ENCODE measurements around the gene SH3BP1. TPM values are rescaled to one million over a fixed set of nuclear protein-coding genes. Genes with fewer than 3 reads are reported as not detected.

SH3BP1 gene
- total RNA-seq, 1 experiment from 2014 or later, result 39.4 TPM

DNA sequence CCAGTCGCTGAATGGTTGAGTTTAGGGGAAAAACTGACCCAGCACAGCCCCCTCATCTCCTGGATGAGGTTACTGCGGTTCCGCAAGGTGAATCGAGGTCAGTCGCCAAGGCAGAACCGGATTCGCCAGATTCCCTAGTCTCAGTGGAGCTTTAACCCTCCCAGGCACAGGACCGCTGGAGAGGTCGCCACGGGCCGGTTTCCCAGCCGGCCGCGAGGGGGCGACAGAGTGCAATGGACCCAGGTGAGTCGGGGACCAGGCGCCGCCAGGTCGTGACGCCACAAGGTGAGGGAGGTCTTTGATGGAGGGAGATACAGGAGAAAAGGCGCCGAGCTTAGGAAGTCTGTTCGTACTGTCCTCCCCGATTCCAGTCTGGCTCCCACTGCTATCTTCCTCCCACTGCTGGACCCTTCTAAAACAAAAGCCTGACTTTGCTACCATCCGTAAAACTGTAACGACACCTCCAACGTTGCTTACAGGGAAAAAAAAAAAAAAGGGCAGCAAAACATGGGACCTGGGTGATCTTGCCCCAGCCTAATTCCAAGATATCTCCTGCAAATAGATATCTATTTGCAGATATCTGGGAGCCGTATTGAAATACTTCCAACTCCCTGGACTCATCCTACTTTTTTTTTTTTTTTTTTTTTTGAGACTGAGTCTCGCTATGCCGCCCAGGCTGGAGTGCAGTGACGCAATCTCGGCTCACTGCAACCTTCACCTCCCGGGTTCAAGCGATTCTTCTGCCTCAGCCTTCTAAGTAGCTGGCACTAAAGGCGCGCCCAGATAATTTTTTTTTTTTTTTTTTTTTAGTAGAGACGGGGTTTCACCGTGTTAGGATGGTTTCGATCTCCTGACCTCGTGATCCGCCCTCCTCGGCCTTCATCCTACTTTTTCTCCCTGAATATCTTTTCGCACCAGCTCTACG lies 32.2 kb upstream of the SH3BP1 start:
- peaks cover 23% of the 10 kb centered on the region for H3K4me1 Mint-ChIP-seq
- TF ChIP-seq PRRX2 (CRISPR knock-in tag; IDR thresholded peaks at IDR 0.05) (no peak), SP1 (CRISPR knock-in tag; conservative IDR thresholded peaks at IDR 0.05) (peak; percentile 69), CTCF (IDR thresholded peaks at IDR 0.05) (peak; percentile 97), MAX (CRISPR knock-in tag; IDR thresholded peaks at IDR 0.05) (peak; percentile 76), FOXP1 (CRISPR knock-in tag; IDR thresholded peaks at IDR 0.05; ENCODE audit: borderline replicate concordance) (peak; percentile 17; the same call in 1 of the 2 replicates), HMGA2 (CRISPR knock-in tag; IDR thresholded peaks at IDR 0.05) (no peak), ETV6 (CRISPR knock-in tag; IDR thresholded peaks at IDR 0.05) (peak; percentile 35; the same call in 1 of the 2 replicates), FOXK1 (CRISPR knock-in tag; IDR thresholded peaks at IDR 0.05) (peak; percentile 65; the same call in 1 of the 2 replicates), ZBTB21 (CRISPR knock-in tag; IDR thresholded peaks at IDR 0.05; ENCODE audit: borderline replicate concordance) (peak; percentile 80; the same call in 1 of the 2 replicates), NFE2L1 (CRISPR knock-in tag; IDR thresholded peaks at IDR 0.05) (peak; percentile 33; the same call in 1 of the 2 replicates)
- TF ChIP-seq, protein P1, sequence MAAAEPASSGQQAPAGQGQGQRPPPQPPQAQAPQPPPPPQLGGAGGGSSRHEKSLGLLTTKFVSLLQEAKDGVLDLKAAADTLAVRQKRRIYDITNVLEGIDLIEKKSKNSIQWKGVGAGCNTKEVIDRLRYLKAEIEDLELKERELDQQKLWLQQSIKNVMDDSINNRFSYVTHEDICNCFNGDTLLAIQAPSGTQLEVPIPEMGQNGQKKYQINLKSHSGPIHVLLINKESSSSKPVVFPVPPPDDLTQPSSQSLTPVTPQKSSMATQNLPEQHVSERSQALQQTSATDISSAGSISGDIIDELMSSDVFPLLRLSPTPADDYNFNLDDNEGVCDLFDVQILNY (CRISPR knock-in tag; IDR thresholded peaks at IDR 0.05), result peak; percentile 47; the same call in 1 of the 2 replicates
- no peaks in the 10 kb centered on the region for H3K27me3 Mint-ChIP-seq (ENCODE audit: low read depth)
- CTCF ChIA-PET, result interaction anchor here (0.5 to 4.6 kb wide), 70 partner anchors 8 to 1076 kb away, joined by 3 to 99 read pairs (median 5); partner anchors contain the start of genes ANKRD54, CARD10, CDC42EP1 and GCAT
- POLR2A ChIA-PET, result interaction anchor here (0.6 to 3.1 kb wide), 17 partner anchors 15 to 211 kb away, joined by 3 to 19 read pairs (median 4); partner anchors contain the start of genes NOL12 and PDXP
- no peaks in the 10 kb centered on the region for H3K9me3 Mint-ChIP-seq
- H3K27ac Mint-ChIP-seq, result peak overlapping the region; percentile 86
- DNase-seq (ENCODE audit: low spot score) (peak; percentile 97), ATAC-seq (peak; percentile 69)
- H3K4me3 Mint-ChIP-seq, result peak overlapping the region; percentile 73
- no peaks in the 10 kb centered on the region for H3K36me3 Mint-ChIP-seq

DNA sequence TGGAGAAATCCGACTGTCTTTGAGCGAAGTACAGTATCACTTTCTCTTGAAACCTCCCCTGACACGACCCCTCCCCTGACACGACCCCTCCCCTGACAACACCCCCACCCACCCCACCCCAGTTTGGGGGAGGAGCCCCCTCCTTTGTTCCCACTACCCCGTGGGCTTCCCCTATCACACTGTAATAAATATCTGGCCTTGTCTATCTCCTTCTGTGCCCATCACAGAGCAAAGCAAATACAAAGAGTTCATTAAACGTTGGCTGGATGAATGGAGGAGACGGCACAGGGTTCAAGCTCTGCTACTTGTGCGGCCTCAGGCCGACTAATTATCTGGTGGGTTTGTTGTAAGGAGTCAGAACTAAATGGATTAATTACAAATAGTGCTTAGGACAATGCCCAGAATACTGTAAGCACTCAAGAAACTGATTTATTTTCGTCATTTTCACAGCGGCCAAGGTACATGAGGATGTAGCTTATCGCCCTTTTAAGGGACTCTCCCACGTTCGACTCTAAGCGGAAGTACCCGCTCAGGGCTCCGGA lies 31.5 kb upstream of the SH3BP1 start:
- peaks cover 18% of the 10 kb centered on the region for H3K4me1 Mint-ChIP-seq
- no peak for ATAC-seq
- no peaks in the 10 kb centered on the region for H3K9me3 Mint-ChIP-seq
- peak overlapping the region; percentile 73 for H3K4me3 Mint-ChIP-seq
- H3K36me3 Mint-ChIP-seq, result no peaks in the 10 kb centered on the region
- H3K27ac Mint-ChIP-seq, result peak overlapping the region; percentile 98
- POLR2A ChIA-PET, result interaction anchor here (0.6 to 3.1 kb wide), 14 partner anchors 16 to 210 kb away, joined by 3 to 19 read pairs (median 5); partner anchors contain the start of genes NOL12, PDXP and TRIOBP
- no peaks in the 10 kb centered on the region for H3K27me3 Mint-ChIP-seq (ENCODE audit: low read depth)
- no peak for DNase-seq (ENCODE audit: low spot score)
- TF ChIP-seq FOXJ3 (CRISPR knock-in tag; IDR thresholded peaks at IDR 0.05; ENCODE audit: borderline replicate concordance) (no peak), ERG (CRISPR knock-in tag; IDR thresholded peaks at IDR 0.05) (no peak), FOXK1 (CRISPR knock-in tag; IDR thresholded peaks at IDR 0.05) (no peak), CREB1 (CRISPR knock-in tag; IDR thresholded peaks at IDR 0.05) (no peak), HMGA2 (CRISPR knock-in tag; IDR thresholded peaks at IDR 0.05) (no peak), PRRX2 (CRISPR knock-in tag; IDR thresholded peaks at IDR 0.05) (no peak)
- TF ChIP-seq, protein P2, sequence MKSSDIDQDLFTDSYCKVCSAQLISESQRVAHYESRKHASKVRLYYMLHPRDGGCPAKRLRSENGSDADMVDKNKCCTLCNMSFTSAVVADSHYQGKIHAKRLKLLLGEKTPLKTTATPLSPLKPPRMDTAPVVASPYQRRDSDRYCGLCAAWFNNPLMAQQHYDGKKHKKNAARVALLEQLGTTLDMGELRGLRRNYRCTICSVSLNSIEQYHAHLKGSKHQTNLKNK (CRISPR knock-in tag; IDR thresholded peaks at IDR 0.05), result no peak
- CTCF ChIA-PET, result interaction anchor here (0.6 to 4.6 kb wide), 35 partner anchors 12 to 490 kb away, joined by 3 to 99 read pairs (median 6); partner anchors contain the start of genes LGALS1, LGALS2, MFNG and NOL12

Measured in WTC11 (cell line).